Type B pancreatic cell (in vitro differentiated cells): Measurements from ENCODE around the gene FBXO2. TPM values are rescaled to one million over a fixed set of nuclear protein-coding genes. Genes with fewer than 3 reads are reported as not detected.
"Not testable (repeated sequence)": the region's sequence is repeated elsewhere in the genome, so short reads cannot be mapped to it uniquely, and the experiment has no call there.

Experiments
- DNase-seq: peaks from one replicate; pipeline ENCODE4 v3.0.0; 2021; ENCODE audit warnings: mixed read lengths; ENCODE audit not compliant: unreplicated experiment; ENCODE audit errors: extremely low spot score
- H3K27ac Mint-ChIP-seq: 2 replicates; pipeline ENCODE4 v1.8.0; 2021; ENCODE audit warnings: mild to moderate bottlenecking, mixed read lengths
- H3K27me3 Mint-ChIP-seq: 2 replicates; pipeline ENCODE4 v1.8.0; 2021; ENCODE audit warnings: mixed read lengths
- H3K36me3 Mint-ChIP-seq: 2 replicates; pipeline ENCODE4 v1.8.0; 2021; ENCODE audit warnings: mixed read lengths
- H3K4me1 Mint-ChIP-seq: one replicate; pipeline ENCODE4 v1.8.0; 2021; ENCODE audit warnings: mixed read lengths; ENCODE audit not compliant: unreplicated experiment
- H3K4me3 Mint-ChIP-seq: 2 replicates; pipeline ENCODE4 v1.8.0; 2021; ENCODE audit warnings: mild to moderate bottlenecking, mixed read lengths
- H3K9me3 Mint-ChIP-seq: 2 replicates; pipeline ENCODE4 v1.8.0; 2021; ENCODE audit warnings: mixed read lengths
- CTCF ChIP-seq: fragments of 200-600 bp; sonication (generic); conservative IDR thresholded peaks from 2 replicates; pipeline ENCODE4 v1.5.0; 2021; ENCODE audit warnings: antibody characterized with exemption, mild to moderate bottlenecking
- total RNA-seq: library from RNA; stranded (reverse); gene quantifications from 2 replicates; pipeline ENCODE4 v1.2.1, GENCODE V29; 2021; ENCODE audit warnings: low replicate concordance

The FBXO2 gene
- total RNA-seq, 1 donor from 2014 or later, result 7.4 TPM

DNA sequence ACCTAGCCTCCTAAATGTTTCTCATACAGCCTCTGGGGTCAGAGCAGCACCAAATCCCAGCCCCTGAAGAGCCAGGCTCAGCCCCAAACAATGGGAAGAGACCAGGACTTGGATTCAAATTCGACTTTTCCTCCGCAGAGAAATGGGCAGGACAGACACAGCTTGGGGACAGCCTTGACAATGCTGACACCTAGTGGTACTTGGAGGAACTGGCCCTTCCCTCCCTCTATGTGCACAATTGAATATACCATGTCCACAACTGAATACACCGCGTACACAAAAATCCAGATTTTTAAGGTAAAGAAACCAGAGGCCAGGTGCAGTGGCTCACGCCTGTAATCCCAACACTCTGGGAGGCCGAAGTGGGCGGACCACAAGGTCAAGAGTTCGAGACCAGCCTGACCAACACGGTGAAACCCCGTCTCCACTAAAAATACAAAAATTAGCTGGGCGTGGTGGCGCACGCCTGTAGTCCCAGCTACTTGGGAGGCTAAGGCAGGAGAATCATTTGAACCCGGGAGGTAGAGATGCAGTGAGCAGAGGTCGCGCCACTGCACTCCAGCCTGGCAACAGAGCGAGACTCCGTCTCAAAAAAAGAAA is 11.7 kb downstream of the FBXO2 start:
- Mint-ChIP-seq H3K27ac (peak overlapping the region; percentile 13), H3K27me3 (peaks cover 19% of the 10 kb centered on the region)
- not testable (repeated sequence) for H3K36me3 Mint-ChIP-seq, DNase-seq, H3K4me1 Mint-ChIP-seq, H3K4me3 Mint-ChIP-seq, H3K9me3 Mint-ChIP-seq
- TF ChIP-seq CTCF, result peak; percentile 97

DNA sequence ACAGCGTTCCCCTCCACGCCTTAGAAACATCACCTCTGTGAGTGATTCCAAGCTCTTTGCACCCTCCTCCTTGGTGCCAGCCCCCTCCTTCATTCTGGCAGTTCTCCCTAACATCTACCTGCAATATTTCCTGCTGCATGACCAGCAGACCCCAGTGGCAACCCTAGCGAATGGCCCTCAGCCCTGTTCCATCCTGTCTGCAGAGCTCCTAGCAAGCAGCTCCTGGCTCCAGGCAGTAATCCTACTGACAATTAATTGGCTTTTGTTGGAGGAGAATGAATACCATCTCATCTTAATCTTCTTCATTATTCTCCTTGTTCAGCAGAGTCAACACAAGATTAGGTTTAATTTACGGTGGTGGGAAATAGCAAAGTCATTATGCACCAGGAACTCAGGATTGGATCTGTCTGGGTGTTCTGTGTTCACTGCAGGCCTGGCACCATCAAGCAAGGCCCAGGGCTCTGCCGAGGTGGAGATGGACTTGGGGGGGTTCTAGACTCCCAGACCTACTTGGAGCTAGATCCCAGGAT is 12.4 kb downstream of the FBXO2 start:
- no peaks in the 10 kb centered on the region for H3K4me1 Mint-ChIP-seq
- no peak overlapping the region for H3K4me3 Mint-ChIP-seq
- no peaks in the 10 kb centered on the region for H3K36me3 Mint-ChIP-seq
- no peak for TF ChIP-seq CTCF
- peaks cover 19% of the 10 kb centered on the region for H3K27me3 Mint-ChIP-seq
- no peak for DNase-seq
- H3K9me3 Mint-ChIP-seq, result no peaks in the 10 kb centered on the region
- H3K27ac Mint-ChIP-seq, result no peak overlapping the region

DNA sequence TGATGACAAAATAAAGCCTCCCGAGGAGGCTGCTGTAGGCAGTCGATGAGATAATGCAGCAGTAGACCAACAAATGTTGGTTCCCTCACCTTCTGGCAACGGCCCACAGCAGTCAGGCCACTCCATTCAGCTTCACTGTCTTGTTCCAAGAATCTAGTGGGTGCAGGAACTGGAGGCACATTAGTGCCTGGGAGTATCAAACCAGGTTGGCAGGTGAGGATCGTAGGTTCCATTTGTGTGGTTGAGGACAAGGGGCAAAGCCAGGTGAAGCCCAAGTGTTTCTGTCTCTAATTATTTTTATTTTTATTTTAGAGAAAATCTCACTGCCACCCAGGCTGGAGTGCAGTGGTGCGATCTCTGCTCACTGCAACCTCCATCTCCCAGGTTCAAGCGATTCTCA is 13.3 kb downstream of the FBXO2 start:
- Mint-ChIP-seq H3K4me3 (no peak overlapping the region), H3K9me3 (no peaks in the 10 kb centered on the region), H3K27ac (no peak overlapping the region), H3K27me3 (peaks cover 18% of the 10 kb centered on the region), H3K4me1 (no peaks in the 10 kb centered on the region), H3K36me3 (no peaks in the 10 kb centered on the region)
- no peak for TF ChIP-seq CTCF
- no peak for DNase-seq

- DNase-seq, result no peak
- peaks cover 21% of the 10 kb centered on the region for H3K27me3 Mint-ChIP-seq
- H3K4me1 Mint-ChIP-seq, result no peaks in the 10 kb centered on the region
- H3K9me3 Mint-ChIP-seq, result no peaks in the 10 kb centered on the region
- H3K4me3 Mint-ChIP-seq, result no peak overlapping the region
- no peak overlapping the region for H3K27ac Mint-ChIP-seq
- H3K36me3 Mint-ChIP-seq, result no peaks in the 10 kb centered on the region
- TF ChIP-seq CTCF, result no peak
Measured at GRCh38 chr1:11640101-11640500, 14.1 kb downstream of the FBXO2 start.

- Mint-ChIP-seq H3K9me3 (no peaks in the 10 kb centered on the region), H3K4me1 (no peaks in the 10 kb centered on the region), H3K4me3 (no peak overlapping the region), H3K27ac (no peak overlapping the region), H3K36me3 (no peaks in the 10 kb centered on the region), H3K27me3 (peaks cover 21% of the 10 kb centered on the region)
- no peak for TF ChIP-seq CTCF
- DNase-seq, result no peak
Measured at GRCh38 chr1:11639372-11639771, 14.9 kb downstream of the FBXO2 start.

GRCh38 chr1:11638121-11638520 is 16.1 kb downstream of the FBXO2 start:
- TF ChIP-seq CTCF, result no peak
- DNase-seq, result no peak
- peaks cover 21% of the 10 kb centered on the region for H3K27me3 Mint-ChIP-seq
- no peak overlapping the region for H3K27ac Mint-ChIP-seq
- H3K4me3 Mint-ChIP-seq, result no peak overlapping the region
- no peaks in the 10 kb centered on the region for H3K36me3 Mint-ChIP-seq
- H3K4me1 Mint-ChIP-seq, result no peaks in the 10 kb centered on the region
- H3K9me3 Mint-ChIP-seq, result no peaks in the 10 kb centered on the region
